IPS DF 6.9 (cell line): ENCODE measurements around the gene PTPRF.

Experiments
- DNase-seq: peaks from one replicate; pipeline ENCODE4 v3.0.0-alpha.2; 2013; ENCODE audit warnings: low read depth, low spot score
- H3K27ac ChIP-seq: one replicate; pipeline ENCODE4 v1.5.1; 2013; ENCODE audit warnings: low read length, control low read depth
- H3K27me3 ChIP-seq: 2 replicates; pipeline ENCODE4 v1.6.1; 2013; ENCODE audit warnings: mild to moderate bottlenecking, low read length; ENCODE audit not compliant: control insufficient read depth, insufficient read depth
- H3K36me3 ChIP-seq: 2 replicates; pipeline ENCODE4 v1.6.1; 2013; ENCODE audit warnings: low read length; ENCODE audit not compliant: control insufficient read depth, insufficient read depth
- H3K4me1 ChIP-seq: 2 replicates; pipeline ENCODE4 v1.6.1; 2013; ENCODE audit warnings: low read length; ENCODE audit not compliant: control insufficient read depth, insufficient read depth
- H3K4me3 ChIP-seq: 2 replicates; pipeline ENCODE4 v1.5.1; 2013; ENCODE audit warnings: mild to moderate bottlenecking, low read length
- H3K9me3 ChIP-seq: 2 replicates; pipeline ENCODE4 v1.6.1; 2013; ENCODE audit warnings: low read length, inconsistent platforms; ENCODE audit not compliant: control insufficient read depth, insufficient read depth
- WGBS: extraction: QIAGEN DNeasy Blood & Tissue Kit; methylation state at CpG from one replicate; pipeline ENCODE4 v1.1.7; 2013; ENCODE audit warnings: mixed read lengths, missing lambda C conversion rate; ENCODE audit not compliant: insufficient read length, insufficient coverage; 5-methylcytosine and 5-hydroxymethylcytosine counted together

PTPRF gene

GRCh38 chr1:43537423-43538142, 6.9 kb downstream of the PTPRF start:
- no CpG with 5 or more reads among the region's 9 CpGs for WGBS
- Histone ChIP-seq H3K9me3 (no peaks in the 10 kb centered on the region), H3K36me3 (peaks cover 4% of the 10 kb centered on the region; the same call in 1 of the 2 replicates), H3K4me1 (peaks cover 8% of the 10 kb centered on the region; the same call in 1 of the 2 replicates), H3K27ac (no peak overlapping the region), H3K4me3 (no peak overlapping the region), H3K27me3 (no peaks in the 10 kb centered on the region)
- DNase-seq, result no peak

- Histone ChIP-seq H3K36me3 (peaks cover 4% of the 10 kb centered on the region; the same call in 1 of the 2 replicates), H3K27me3 (no peaks in the 10 kb centered on the region), H3K4me1 (peaks cover 7% of the 10 kb centered on the region; the same call in 1 of the 2 replicates), H3K27ac (no peak overlapping the region), H3K9me3 (no peaks in the 10 kb centered on the region), H3K4me3 (no peak overlapping the region)
- no CpG with 5 or more reads among the region's 3 CpGs for WGBS
- DNase-seq, result no peak
These were observed 7.4 kb downstream of the PTPRF start for GRCh38 chr1:43538143-43538487.

DNA sequence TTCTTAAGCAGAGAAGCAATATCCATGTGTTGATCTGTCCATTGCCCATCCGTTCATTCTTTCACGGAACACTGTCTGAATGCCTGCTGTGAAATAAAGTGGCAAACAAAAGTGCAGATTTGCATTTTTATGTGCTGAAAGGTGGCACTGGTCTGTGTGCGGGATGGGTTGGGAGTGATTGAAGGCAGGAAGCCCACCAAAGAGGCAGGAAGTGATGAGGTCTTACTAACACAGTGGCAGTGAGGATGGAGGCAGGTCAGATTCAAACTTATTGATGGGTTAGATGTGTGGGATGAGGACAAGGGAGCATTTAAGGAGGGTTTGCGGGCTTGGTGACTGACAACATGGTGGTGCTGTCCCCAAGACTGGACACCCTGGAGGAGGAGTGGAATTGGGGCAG, 8.3 kb downstream of the PTPRF start:
- Histone ChIP-seq H3K4me3 (no peak overlapping the region), H3K4me1 (peaks cover 5% of the 10 kb centered on the region; the same call in 1 of the 2 replicates), H3K36me3 (peaks cover 4% of the 10 kb centered on the region; the same call in 1 of the 2 replicates), H3K9me3 (no peaks in the 10 kb centered on the region), H3K27ac (no peak overlapping the region), H3K27me3 (no peaks in the 10 kb centered on the region)
- WGBS, result no CpG with 5 or more reads among the region's 4 CpGs
- DNase-seq, result no peak

DNA sequence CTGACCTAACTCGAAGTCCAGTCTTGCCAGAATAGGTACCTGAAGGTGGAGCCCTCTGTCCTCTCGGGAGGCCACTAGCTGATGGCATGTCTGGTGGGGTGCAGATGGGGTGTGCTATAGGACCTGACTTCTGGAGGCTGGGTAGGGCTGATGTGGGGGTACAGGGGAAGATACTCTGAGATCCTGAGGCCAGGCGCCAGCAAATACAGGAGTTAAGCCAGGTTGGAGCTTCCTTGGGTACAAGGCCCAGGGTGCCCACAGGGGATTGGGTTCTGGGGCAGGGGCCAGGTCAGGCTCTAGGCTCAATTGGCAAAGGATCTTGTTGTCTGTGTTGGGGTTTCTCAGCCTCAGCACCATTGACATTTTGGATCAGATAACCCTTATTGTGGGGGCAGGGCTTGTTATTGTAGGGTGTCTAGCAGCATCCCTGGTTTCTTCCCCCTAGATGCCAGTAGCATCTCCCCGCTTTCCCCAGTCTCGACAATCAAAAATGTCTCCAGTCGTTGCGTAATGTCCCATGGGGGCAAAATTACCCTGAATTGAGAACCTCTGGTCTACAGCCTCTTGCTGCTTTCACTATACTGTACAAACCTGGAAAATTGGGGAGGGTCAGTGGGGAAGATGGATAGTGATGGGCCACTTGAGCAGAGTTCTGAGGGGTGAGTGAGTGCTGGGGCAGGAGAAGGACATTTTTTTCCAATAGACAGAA, 9.2 kb downstream of the PTPRF start:
- Histone ChIP-seq H3K9me3 (no peaks in the 10 kb centered on the region), H3K36me3 (peaks cover 4% of the 10 kb centered on the region; the same call in 1 of the 2 replicates), H3K27me3 (no peaks in the 10 kb centered on the region), H3K4me3 (no peak overlapping the region), H3K27ac (no peak overlapping the region), H3K4me1 (peaks cover 7% of the 10 kb centered on the region; the same call in 1 of the 2 replicates)
- no CpG with 5 or more reads among the region's 7 CpGs for WGBS
- no peak for DNase-seq

- Histone ChIP-seq H3K36me3 (peaks cover 4% of the 10 kb centered on the region; the same call in 1 of the 2 replicates), H3K4me1 (peaks cover 9% of the 10 kb centered on the region), H3K9me3 (no peaks in the 10 kb centered on the region), H3K4me3 (no peak overlapping the region), H3K27ac (no peak overlapping the region), H3K27me3 (no peaks in the 10 kb centered on the region)
- WGBS, result no CpG with 5 or more reads among the region's 15 CpGs
- DNase-seq, result no peak
These were observed 10.0 kb downstream of the PTPRF start for GRCh38 chr1:43540653-43541071.

- Histone ChIP-seq H3K27me3 (no peaks in the 10 kb centered on the region), H3K4me1 (peaks cover 9% of the 10 kb centered on the region), H3K9me3 (no peaks in the 10 kb centered on the region), H3K4me3 (no peak overlapping the region), H3K36me3 (peaks cover 4% of the 10 kb centered on the region; the same call in 1 of the 2 replicates), H3K27ac (no peak overlapping the region)
- DNase-seq, result no peak
- WGBS, result no CpG with 5 or more reads among the region's 5 CpGs
These were observed 10.5 kb downstream of the PTPRF start for GRCh38 chr1:43541141-43541540.

DNA sequence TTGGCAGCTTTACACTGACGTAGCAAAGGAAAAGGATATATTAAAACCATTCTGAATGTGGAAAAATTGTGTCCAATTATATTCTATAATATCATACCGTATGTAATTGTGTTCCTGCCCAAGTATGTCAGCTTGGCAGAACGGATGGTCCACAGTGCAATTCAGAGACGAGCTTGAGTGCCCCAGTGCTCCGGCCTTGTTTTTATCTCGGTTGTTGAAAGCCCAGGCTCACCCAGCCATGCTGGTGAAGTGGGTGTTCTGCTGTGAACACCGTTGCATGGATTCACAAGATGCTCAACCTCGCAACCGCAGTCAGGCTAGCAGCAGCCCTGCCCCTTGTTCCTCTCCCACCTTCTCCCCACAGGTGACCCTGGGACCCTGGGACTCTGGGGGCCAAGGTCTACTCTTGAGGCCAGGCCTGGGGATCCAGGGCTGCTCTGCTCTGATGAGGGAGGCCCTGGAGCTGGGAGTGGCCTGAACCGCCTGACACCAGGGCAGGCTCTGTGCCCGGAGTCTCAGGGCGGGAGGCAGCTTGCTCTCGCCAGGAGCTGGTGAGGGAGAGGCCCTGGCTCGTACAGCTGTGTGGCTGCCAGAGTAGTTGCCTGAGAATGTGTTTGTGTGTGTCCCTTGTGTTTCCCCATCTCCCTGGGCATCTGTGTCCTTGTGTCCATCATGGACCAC, 11.2 kb downstream of the PTPRF start:
- peaks cover 4% of the 10 kb centered on the region; the same call in 1 of the 2 replicates for H3K36me3 ChIP-seq
- WGBS, result no CpG with 5 or more reads among the region's 14 CpGs
- H3K9me3 ChIP-seq, result no peaks in the 10 kb centered on the region
- no peak for DNase-seq
- H3K27me3 ChIP-seq, result no peaks in the 10 kb centered on the region
- peaks cover 11% of the 10 kb centered on the region for H3K4me1 ChIP-seq
- no peak overlapping the region for H3K4me3 ChIP-seq
- no peak overlapping the region for H3K27ac ChIP-seq

DNA sequence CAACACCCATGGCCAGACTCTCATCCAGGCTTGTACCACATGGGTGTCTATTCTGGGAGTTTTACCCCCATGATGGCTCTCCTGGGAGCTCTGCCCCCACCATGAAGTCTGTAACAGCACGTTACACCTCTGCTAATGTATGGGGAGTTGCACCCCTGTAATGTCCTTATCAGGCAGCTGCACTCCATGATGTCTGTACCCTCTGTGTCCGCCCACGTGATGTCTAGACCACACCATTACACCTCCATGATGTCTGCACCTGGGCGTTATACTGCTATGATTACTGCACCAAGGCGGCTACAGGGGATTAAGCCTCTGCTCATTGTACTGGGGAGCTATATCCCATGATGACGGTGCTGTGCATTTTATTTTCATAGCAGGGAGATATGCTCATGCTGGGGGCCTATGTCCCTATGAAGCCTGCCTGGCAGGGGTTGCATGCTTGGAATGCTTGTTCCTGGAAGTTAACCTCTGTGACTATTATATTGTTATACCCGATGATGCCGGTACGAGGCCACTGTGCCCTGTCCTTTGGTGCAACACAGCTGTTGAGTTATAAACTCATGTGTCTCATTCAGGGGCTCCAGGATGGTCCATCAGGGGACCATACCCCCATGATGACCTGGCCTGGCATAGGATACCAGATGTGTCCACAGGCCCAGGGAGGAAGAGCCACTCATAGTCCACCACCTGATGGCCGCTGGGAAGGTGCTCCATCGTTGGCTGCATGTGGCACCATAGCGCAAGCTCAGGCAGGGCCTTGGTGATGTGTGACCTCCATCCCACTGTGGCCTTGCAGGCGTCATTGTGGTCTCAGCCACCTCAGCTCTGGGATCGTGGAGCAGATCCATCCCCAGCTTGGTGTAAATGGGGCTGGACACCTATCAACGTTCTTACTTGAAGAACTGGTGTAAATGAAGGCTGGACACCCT, 12.1 kb downstream of the PTPRF start:
- Histone ChIP-seq H3K36me3 (peaks cover 5% of the 10 kb centered on the region; the same call in 1 of the 2 replicates), H3K4me3 (no peak overlapping the region), H3K9me3 (no peaks in the 10 kb centered on the region), H3K4me1 (peaks cover 13% of the 10 kb centered on the region), H3K27ac (no peak overlapping the region), H3K27me3 (no peaks in the 10 kb centered on the region)
- DNase-seq, result no peak
- no CpG with 5 or more reads among the region's 15 CpGs for WGBS

- 0 out of 2 replicates have a peak, but pooled peaks cover 3% of the 10 kb centered on the region for H3K36me3 ChIP-seq
- peaks cover 15% of the 10 kb centered on the region for H3K4me1 ChIP-seq
These were observed 12.9 kb downstream of the PTPRF start for GRCh38 chr1:43543567-43543966.

More at GRCh38 chr1:43543567-43543966, 12.9 kb downstream of the PTPRF start:
- DNase-seq, result no peak
- Histone ChIP-seq H3K4me3 (no peak overlapping the region), H3K27ac (no peak overlapping the region), H3K9me3 (no peaks in the 10 kb centered on the region), H3K27me3 (no peaks in the 10 kb centered on the region)
- WGBS, result no CpG with 5 or more reads among the region's 8 CpGs
